GM12878 (cell line): ENCODE results near the gene SPTBN2.

Experiments
- POLR2A ChIP-seq: IDR thresholded peaks from 2 replicates; pipeline ENCODE4 v1.6.1; 2011; ENCODE audit warnings: low read depth, mild to moderate bottlenecking, low read length
- POLR2AphosphoS5 ChIP-seq: IDR thresholded peaks from 2 replicates; pipeline ENCODE4 v1.6.1; 2011; ENCODE audit warnings: mild to moderate bottlenecking, low read length, inconsistent platforms

- TF ChIP-seq POLR2A (no peak), POLR2AphosphoS5 (no peak)
These were observed 53.9 kb downstream of the SPTBN2 start for GRCh38 chr11:66674964-66675602.
